Stomach (tissue), 9 donors: ENCODE measurements around the gene C1orf159. TPM values are rescaled to one million over a fixed set of nuclear protein-coding genes. Genes with fewer than 3 reads are reported as not detected.
A peak's percentile ranks its signal among the peaks of the same experiment; 100 is the strongest.

Experiments
- DNase-seq, 2 donors: peaks; one replicate each; pipeline versions ENCODE4 v3.0.0 to v3.0.0-alpha.2; 2013 to 2019
- H3K27ac ChIP-seq, 5 donors: fragments of 200-600 bp in 4 of 5; sonication (generic) in 4 of 5; one replicate each; pipeline ENCODE4 v1.5.1; 2013 to 2019; ENCODE audit warnings: mild to moderate bottlenecking in 1 of 5, moderate library complexity in 1 of 5
- H3K27me3 ChIP-seq, 3 donors: fragments of 200-600 bp; sonication (generic); one replicate each; pipeline ENCODE4 v1.5.1; 2017 to 2019; ENCODE audit warnings: mixed run types in 1 of 3
- H3K36me3 ChIP-seq, 4 donors: fragments of 200-600 bp; sonication (generic); 1 replicate in 3 of 4; 2 replicates in 1 of 4; pipeline ENCODE4 v1.5.1; 2016 to 2019
- H3K4me1 ChIP-seq, 4 donors: fragments of 200-600 bp; sonication (generic); one replicate each; pipeline ENCODE4 v1.5.1; 2016 to 2019
- H3K4me3 ChIP-seq, 4 donors: fragments of 200-600 bp; sonication (generic) in 3 of 4; one replicate each; pipeline ENCODE4 v1.5.1; 2016 to 2019; ENCODE audit warnings: mild to moderate bottlenecking in 1 of 4
- H3K9me3 ChIP-seq, 4 donors: fragments of 200-600 bp; sonication (generic); one replicate each; pipeline ENCODE4 v1.5.1; 2016 to 2019
- CTCF ChIP-seq, 7 experiments: fragments of 450-650 bp in 4 of 7; fragments of 200-600 bp in 3 of 7; sonication (generic) in 3 of 7; IDR thresholded peaks; one replicate each; pipeline ENCODE4 v1.5.1; 2016 to 2019; ENCODE audit warnings: antibody characterized with exemption in 7 of 7, control low read depth in 2 of 7, mild to moderate bottlenecking in 1 of 7
- EP300 ChIP-seq: sonication (generic); formaldehyde crosslinking; IDR thresholded peaks from one replicate; pipeline ENCODE4 v1.6.1; 2017; ENCODE audit warnings: antibody characterized with exemption
- POLR2A ChIP-seq, 4 donors: fragments of 450-650 bp; IDR thresholded peaks; one replicate each; pipeline ENCODE4 v1.6.1; 2016; ENCODE audit warnings: antibody characterized with exemption in 4 of 4, control low read depth in 2 of 4, mild to moderate bottlenecking in 1 of 4, moderate library complexity in 1 of 4
- POLR2AphosphoS5 ChIP-seq, 3 donors: sonication (generic); formaldehyde crosslinking; IDR thresholded peaks; one replicate each; pipeline ENCODE4 v1.6.1; 2016; ENCODE audit warnings: antibody characterized with exemption in 3 of 3
- WGBS, 5 donors: extraction: QIAGEN DNeasy Blood & Tissue Kit in 3 of 5; methylation state at CpG; one replicate each; pipeline versions ENCODE4 v1.1.5 to v1.1.7; 2013 to 2018; 5-methylcytosine and 5-hydroxymethylcytosine counted together
- intact Hi-C: fragments of 100-400 bp; cut with DNase I; formaldehyde crosslinking; loops from one replicate; pipeline ENCODE4 v1.15.1; 2023; ENCODE audit warnings: low total_unique reads
- polyA plus RNA-seq, 3 donors: library from polyadenylated mRNA; stranded (reverse); fragments of 200-250 nt; gene quantifications; one replicate each; pipeline ENCODE4 v1.2.3, GENCODE V29; 2013
- total RNA-seq, 5 donors: library from RNA; depleted of rRNA; stranded (reverse); fragments of >200 nt; gene quantifications; one replicate each; pipeline versions ENCODE4 v1.1.0 to v1.2.3, GENCODE V29; 2014 to 2016
- donor health status: healthy with polysubstance abuse.
- donor health status: Bipolar disorder and iron deficiency.
- donor health status: healthy.

The C1orf159 gene
- total and polyA plus RNA-seq, 8 donors, result 10.2 to 67.0 (median 18.5) TPM

GRCh38 chr1:1065265-1065939 lies 50.5 kb downstream of the C1orf159 start:
- no peaks in the 10 kb centered on the region for H3K36me3 ChIP-seq
- intact Hi-C loops, result no loop called here
- peaks cover 6 to 89% (median 66%) of the 10 kb centered on the region in 3 donors for H3K27me3 ChIP-seq

GRCh38 chr1:1063945-1064831 lies 51.7 kb downstream of the C1orf159 start:
- 0 to 8% (median 5%) methylated on average over 21 to 50 of the region's 50 CpGs for WGBS, 5 donors

More at GRCh38 chr1:1065265-1065939, 50.5 kb downstream of the C1orf159 start:
- Histone ChIP-seq H3K9me3 (no peaks in the 10 kb centered on the region), H3K4me3 (no peak overlapping the region), H3K27ac (no peak overlapping the region), H3K4me1 (peaks cover 38 to 67% (median 62%) of the 10 kb centered on the region in 4 donors)
- no peak for DNase-seq
- 62 to 67% (median 64%) methylated on average over 19 to 20 of the region's 20 CpGs for WGBS, 5 donors
- TF ChIP-seq CTCF (IDR thresholded peaks at IDR 0.05) (no peak), POLR2AphosphoS5 (IDR thresholded peaks at IDR 0.05) (no peak), POLR2A (IDR thresholded peaks at IDR 0.05) (no peak), EP300 (no peak)

GRCh38 chr1:1063261-1063944 lies 52.5 kb downstream of the C1orf159 start:
- H3K27me3 ChIP-seq, result peaks cover 13 to 89% (median 70%) of the 10 kb centered on the region in 3 donors
- peaks cover 42 to 65% (median 63%) of the 10 kb centered on the region in 4 donors for H3K4me1 ChIP-seq
- intact Hi-C loops, result loop anchor here (5.0 kb wide), 1 partner anchor 81 kb away; the partner anchor contains the start of gene PERM1
- no peak for DNase-seq
- peak overlapping the region in 1 of 4 donors; percentile 5 for H3K4me3 ChIP-seq
- 66 to 74% (median 71%) methylated on average over 13 to 24 of the region's 24 CpGs for WGBS, 5 donors
- H3K36me3 ChIP-seq, result no peaks in the 10 kb centered on the region
- H3K9me3 ChIP-seq, result no peaks in the 10 kb centered on the region
- TF ChIP-seq CTCF (IDR thresholded peaks at IDR 0.05) (no peak), POLR2AphosphoS5 (IDR thresholded peaks at IDR 0.05) (no peak), EP300 (no peak)
- no peak overlapping the region for H3K27ac ChIP-seq

More at GRCh38 chr1:1063945-1064831, 51.7 kb downstream of the C1orf159 start:
- Histone ChIP-seq H3K4me1 (peaks cover 41 to 65% (median 63%) of the 10 kb centered on the region in 4 donors), H3K9me3 (no peaks in the 10 kb centered on the region), H3K27ac (peak overlapping the region in 1 of 5 donors; percentile 8), H3K36me3 (no peaks in the 10 kb centered on the region), H3K4me3 (peak overlapping the region in 2 of 4 donors; percentile 5 to 29), H3K27me3 (peaks cover 8 to 89% (median 70%) of the 10 kb centered on the region in 3 donors)
- intact Hi-C loops, result loop anchor here (5.0 kb wide), 1 partner anchor 82 kb away; the partner anchor contains the start of gene PERM1
- DNase-seq, result peak; percentile 77 to 85
- TF ChIP-seq POLR2AphosphoS5 (IDR thresholded peaks at IDR 0.05) (peak in 1 of 3 donors; percentile 33), EP300 (no peak), CTCF (IDR thresholded peaks at IDR 0.05) (peak in 5 of 7 experiments; percentile 87 to 94 (median 90))
